ENCODE results near the gene MRPL44.

The MRPL44 gene

DNA sequence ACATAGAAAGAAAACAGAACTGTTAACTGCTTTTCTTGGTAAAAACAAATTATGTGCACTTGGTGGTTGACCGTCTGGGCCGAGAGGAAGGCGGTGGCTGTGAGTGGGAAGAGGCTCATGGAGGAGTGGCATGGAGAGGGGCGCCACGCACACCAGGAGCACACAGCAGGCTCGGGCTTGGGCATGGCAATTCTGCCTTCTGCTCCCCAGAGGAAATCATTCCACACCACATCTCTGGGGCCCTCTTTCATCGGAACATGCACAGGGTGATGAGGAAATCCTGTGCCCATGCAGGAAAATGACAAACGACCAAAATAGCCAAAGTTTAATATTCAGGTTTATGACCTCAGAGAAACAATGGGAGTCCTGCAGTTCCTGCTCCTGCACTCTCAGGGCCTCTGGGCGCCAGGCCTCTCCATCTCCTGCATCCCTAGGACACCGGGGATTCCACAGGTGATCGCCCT is 38.6 kb upstream of the MRPL44 start:
- no peak for DNase-seq (ENCODE audit: low read depth)
- TF ChIP-seq, protein P1, sequence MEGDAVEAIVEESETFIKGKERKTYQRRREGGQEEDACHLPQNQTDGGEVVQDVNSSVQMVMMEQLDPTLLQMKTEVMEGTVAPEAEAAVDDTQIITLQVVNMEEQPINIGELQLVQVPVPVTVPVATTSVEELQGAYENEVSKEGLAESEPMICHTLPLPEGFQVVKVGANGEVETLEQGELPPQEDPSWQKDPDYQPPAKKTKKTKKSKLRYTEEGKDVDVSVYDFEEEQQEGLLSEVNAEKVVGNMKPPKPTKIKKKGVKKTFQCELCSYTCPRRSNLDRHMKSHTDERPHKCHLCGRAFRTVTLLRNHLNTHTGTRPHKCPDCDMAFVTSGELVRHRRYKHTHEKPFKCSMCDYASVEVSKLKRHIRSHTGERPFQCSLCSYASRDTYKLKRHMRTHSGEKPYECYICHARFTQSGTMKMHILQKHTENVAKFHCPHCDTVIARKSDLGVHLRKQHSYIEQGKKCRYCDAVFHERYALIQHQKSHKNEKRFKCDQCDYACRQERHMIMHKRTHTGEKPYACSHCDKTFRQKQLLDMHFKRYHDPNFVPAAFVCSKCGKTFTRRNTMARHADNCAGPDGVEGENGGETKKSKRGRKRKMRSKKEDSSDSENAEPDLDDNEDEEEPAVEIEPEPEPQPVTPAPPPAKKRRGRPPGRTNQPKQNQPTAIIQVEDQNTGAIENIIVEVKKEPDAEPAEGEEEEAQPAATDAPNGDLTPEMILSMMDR (conservative IDR thresholded peaks at IDR 0.05; ENCODE audit: low read depth, low read length): no peak
- H3K4me3 ChIP-seq (ENCODE audit: low read length): no peak overlapping the region

DNA sequence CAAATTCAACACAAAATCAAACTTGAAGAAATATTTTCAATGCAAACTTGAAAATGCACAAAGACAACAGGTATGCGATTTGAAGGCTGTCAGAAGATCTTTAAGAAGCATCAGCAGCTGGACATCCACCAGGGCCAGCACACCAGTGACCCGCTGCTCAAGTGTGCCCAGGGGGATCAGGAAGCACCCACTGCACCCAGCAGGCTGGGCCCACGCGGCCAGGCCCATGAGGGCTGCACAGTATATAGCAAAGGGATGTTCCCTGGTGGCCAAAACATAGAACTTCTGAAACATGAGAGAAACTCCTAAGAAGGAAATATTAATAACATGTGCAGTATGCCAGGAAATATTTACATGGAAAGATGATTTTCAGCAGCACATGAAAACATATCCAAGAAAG is 37.2 kb upstream of the MRPL44 start:
- TF ChIP-seq, protein P1 (conservative IDR thresholded peaks at IDR 0.05; ENCODE audit: low read depth, low read length): peak; percentile 0
- no peak for DNase-seq (ENCODE audit: low read depth)
- H3K4me3 ChIP-seq (ENCODE audit: low read length): no peak overlapping the region

DNA sequence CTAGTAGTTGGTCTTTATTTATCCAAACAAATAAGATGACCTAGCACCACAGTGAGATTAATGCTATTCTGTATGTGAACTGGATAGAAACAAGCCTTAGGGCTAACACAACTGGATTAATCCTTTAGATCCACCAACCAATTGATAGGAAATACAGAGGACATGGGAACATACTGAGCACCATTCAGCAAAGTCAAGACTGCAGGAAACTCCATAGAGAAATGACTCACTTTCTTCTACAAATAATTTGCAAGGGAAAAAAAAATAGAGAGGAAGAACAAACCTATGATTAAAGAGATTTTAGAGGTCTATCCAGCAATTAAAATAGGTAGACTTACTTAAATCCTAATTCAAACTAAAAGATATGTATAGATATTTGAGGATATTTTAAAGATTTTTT is 36.1 kb upstream of the MRPL44 start:
- DNase-seq (ENCODE audit: low read depth): no peak
- TF ChIP-seq, protein P1 (conservative IDR thresholded peaks at IDR 0.05; ENCODE audit: low read depth, low read length): no peak
- H3K4me3 ChIP-seq (ENCODE audit: low read length): no peak overlapping the region

DNA sequence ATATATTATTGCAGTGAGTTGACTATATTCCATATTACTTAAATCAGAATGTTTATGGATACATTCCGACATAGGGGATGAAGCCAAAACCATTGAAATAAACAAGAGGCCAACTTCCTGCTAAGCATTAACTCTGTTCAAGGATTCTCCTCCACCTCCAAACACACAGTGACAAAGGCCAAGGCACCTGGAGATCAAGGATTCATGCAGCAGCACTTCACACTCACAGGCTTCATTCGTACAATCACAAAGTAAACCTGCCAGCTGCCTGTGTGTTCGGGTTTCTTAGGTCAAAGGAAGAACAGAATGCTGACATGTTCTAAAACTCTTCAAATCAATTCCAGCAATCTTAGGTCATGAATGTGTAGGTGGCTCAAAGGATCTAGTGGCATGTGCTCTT is 35.0 kb upstream of the MRPL44 start:
- no peak overlapping the region for H3K4me3 ChIP-seq (ENCODE audit: low read length)
- DNase-seq (ENCODE audit: low read depth): no peak
- TF ChIP-seq, protein P1 (conservative IDR thresholded peaks at IDR 0.05; ENCODE audit: low read depth, low read length): no peak

DNA sequence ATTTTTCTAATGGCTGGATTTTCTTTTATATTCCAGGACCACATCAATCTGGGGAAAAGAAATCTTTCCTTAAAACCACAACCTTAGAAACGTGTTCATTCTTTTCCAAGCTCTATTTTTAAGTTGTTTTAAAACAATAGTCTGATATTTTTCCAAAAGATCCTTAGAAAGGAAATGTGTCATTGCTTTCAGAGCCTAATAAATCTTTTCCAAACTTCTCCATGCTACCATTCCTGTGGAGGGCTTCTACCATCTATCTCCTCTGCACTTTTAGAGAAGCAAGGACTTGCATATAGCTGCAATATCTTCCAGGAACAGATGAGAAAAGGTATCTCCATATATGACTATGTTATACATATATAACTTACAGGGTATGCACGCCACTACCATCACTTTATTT is 33.3 kb upstream of the MRPL44 start:
- TF ChIP-seq, protein P1 (conservative IDR thresholded peaks at IDR 0.05; ENCODE audit: low read depth, low read length): no peak
- no peak for DNase-seq (ENCODE audit: low read depth)
- no peak overlapping the region for H3K4me3 ChIP-seq (ENCODE audit: low read length)

DNA sequence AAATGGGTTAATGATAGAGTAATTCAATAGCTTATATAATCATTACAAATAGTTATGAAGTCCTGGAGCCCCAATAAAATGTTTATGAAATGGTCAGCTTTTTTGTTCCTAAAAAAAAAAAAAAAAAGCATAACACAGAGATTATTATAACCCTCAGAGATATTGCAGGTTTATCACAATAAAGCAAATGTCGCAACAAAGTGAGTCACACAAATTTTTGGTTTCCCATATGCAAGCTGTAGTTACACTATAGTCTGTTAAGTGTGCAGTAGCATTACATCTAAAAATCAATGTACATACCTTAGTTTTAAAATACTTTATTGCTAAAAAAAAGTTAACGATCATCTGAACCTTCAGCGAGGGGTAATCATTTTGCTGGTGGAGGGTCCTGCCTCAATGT is 32.2 kb upstream of the MRPL44 start:
- H3K4me3 ChIP-seq (ENCODE audit: low read length): no peak overlapping the region
- TF ChIP-seq, protein P1 (conservative IDR thresholded peaks at IDR 0.05; ENCODE audit: low read depth, low read length): no peak
- DNase-seq (ENCODE audit: low read depth): no peak

DNA sequence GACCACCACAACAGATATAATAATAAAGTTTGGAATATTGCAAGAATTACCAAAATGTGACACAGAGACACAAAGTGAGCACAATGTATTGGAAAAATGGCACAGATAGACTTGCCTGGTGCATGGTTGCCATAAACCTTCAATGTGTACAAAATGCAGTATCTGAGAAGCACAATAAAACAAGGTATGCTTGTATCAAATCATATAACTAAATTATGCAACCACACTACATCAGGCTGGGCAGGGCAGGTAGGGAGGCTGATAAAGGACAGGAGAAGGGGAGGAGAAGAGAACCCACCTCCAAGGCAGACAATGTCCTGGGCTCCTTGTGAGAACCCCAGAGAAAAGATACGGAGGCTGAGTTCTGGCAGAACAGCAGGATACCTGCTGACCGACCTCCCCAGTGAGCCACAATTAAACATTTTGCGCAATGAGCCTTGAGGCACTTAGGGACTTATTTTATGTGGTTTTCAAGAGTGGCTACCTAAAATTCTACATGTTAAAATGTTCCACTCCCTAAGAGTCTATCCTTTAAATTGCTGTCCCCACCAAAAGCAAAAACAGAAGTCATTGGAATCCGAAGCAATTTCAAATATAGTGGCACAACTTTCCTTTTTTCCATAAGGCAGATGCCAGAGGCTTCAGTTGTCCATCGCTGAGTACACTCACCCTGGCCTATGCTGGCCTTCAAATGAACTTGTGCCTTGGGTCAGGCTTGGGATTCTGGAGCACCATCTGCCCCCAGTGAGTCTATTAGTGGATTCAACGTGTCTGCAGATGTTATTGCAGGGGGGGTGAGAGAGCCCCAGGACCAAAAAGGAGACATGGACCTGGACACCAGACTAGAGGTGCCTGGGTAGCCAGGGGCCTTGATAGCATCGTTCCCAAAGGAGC is 28.9 kb upstream of the MRPL44 start:
- no peak overlapping the region for H3K4me3 ChIP-seq (ENCODE audit: low read length)
- TF ChIP-seq, protein P1 (conservative IDR thresholded peaks at IDR 0.05; ENCODE audit: low read depth, low read length): no peak
- no peak for DNase-seq (ENCODE audit: low read depth)

Data from retinal pigment epithelial cell (primary cell).